K562 (cell line): ENCODE measurements around the gene ADARB2. TPM values are rescaled to one million over a fixed set of nuclear protein-coding genes. Genes with fewer than 3 reads are reported as not detected.

Experiments used
- ATAC-seq: fragments of 200-7000 bp; cut with Tn5 transposase; 3 replicates; pipeline ENCODE4 v1.9.1; 2020; ENCODE audit warnings: moderate library complexity
- BruUV-seq: library from RNA; stranded (reverse); fragments of 400-500 nt; replicated peaks from 2 replicates; lab custom pipeline; 2021; lab: Mats Ljungman, UMichigan
- CTCF ChIA-PET: fragments of 300-600 bp; formaldehyde crosslinking; extraction: SDS; loops from one replicate; lab custom pipeline; 2021; ENCODE audit warnings: low intra/inter-chr PET ratio; lab: Yijun Ruan, JAX
- POLR2A ChIA-PET: fragments of 300-600, 350-650 bp; sonication (Branson Sonifier 250); formaldehyde crosslinking; extraction: SDS; loops from one replicate; lab custom pipeline; 2021; ENCODE audit warnings: antibody characterized with exemption, inconsistent platforms; lab: Yijun Ruan, JAX
- DNase-seq, 4 experiments: peaks; one replicate each; pipeline versions ENCODE4 v3.0.0 to v3.0.0-alpha.2; 2011 to 2018; ENCODE audit warnings: low spot score in 3 of 4, mixed read lengths in 3 of 4; ENCODE audit errors: extremely low read depth in 1 of 4
- FAIRE-seq: peaks from 2 replicates; lab custom pipeline; 2011; peaks lifted over from hg19 to GRCh38; lab: Jason Lieb, UNC
- H2AFZ ChIP-seq: 2 replicates; pipeline ENCODE4 v1.6.0; 2011; ENCODE audit warnings: low read depth, low read length, control low read depth, inconsistent platforms
- H3K27ac ChIP-seq: fragments of 200-600 bp; 3 replicates; pipeline ENCODE4 v1.8.0; 2011; ENCODE audit warnings: low read depth, mild to moderate bottlenecking, control low read depth, inconsistent platforms, low read length, moderate library complexity, mixed read lengths; ENCODE audit errors: extremely low read depth
- H3K27me3 ChIP-seq, 2 experiments: fragments of 300-600 bp in 1 of 2; 2 replicates in 1 of 2; 3 replicates in 1 of 2; pipeline versions ENCODE4 v1.6.0 to v1.8.0; 2011; ENCODE audit warnings: inconsistent platforms in 2 of 2, low read length in 2 of 2, mild to moderate bottlenecking in 1 of 2, mixed read lengths in 1 of 2, moderate library complexity in 1 of 2; ENCODE audit not compliant: control insufficient read depth in 2 of 2, insufficient read depth in 2 of 2
- H3K36me3 ChIP-seq: fragments of 300-600 bp; 3 replicates; pipeline ENCODE4 v1.8.0; 2011; ENCODE audit warnings: mild to moderate bottlenecking, low read length, inconsistent platforms; ENCODE audit not compliant: control insufficient read depth, insufficient read depth
- H3K4me1 ChIP-seq, 2 experiments: fragments of 200-600 bp in 1 of 2; replicated peaks in 1 of 2; 2 replicates in 1 of 2; 3 replicates in 1 of 2; pipeline versions ENCODE4 v1.5.1 to v1.8.0; 2011; ENCODE audit warnings: inconsistent platforms in 2 of 2, low read length in 2 of 2, mild to moderate bottlenecking in 1 of 2, mixed read lengths in 1 of 2, moderate library complexity in 1 of 2; ENCODE audit not compliant: control insufficient read depth in 2 of 2, insufficient read depth in 2 of 2
- H3K4me2 ChIP-seq: 2 replicates; pipeline ENCODE4 v1.6.1; 2011; ENCODE audit warnings: low read length, control low read depth, inconsistent platforms, mixed read lengths; ENCODE audit not compliant: insufficient read depth
- H3K4me3 ChIP-seq: fragments of 200-600 bp; sonication (generic), shearing (Covaris generic); 2 replicates; pipeline ENCODE4 v1.5.1; 2016; ENCODE audit warnings: control low read depth, inconsistent platforms
- H3K79me2 ChIP-seq: fragments of 200-600 bp; 3 replicates; pipeline ENCODE4 v1.8.0; 2011; ENCODE audit warnings: low read length, inconsistent platforms; ENCODE audit not compliant: control insufficient read depth, insufficient read depth
- H3K9ac ChIP-seq, 2 experiments: 2 replicates each; pipeline versions ENCODE4 v1.6.0 to v1.6.1; 2011; ENCODE audit warnings: low read depth in 2 of 2, low read length in 2 of 2, control low read depth in 1 of 2, inconsistent platforms in 1 of 2, mild to moderate bottlenecking in 1 of 2, mixed read lengths in 1 of 2; ENCODE audit not compliant: insufficient read depth in 1 of 2
- H3K9me1 ChIP-seq: one replicate; pipeline ENCODE4 v1.6.0; 2011; ENCODE audit warnings: inconsistent platforms, mild to moderate bottlenecking, low read length, moderate library complexity; ENCODE audit not compliant: control insufficient read depth, insufficient read depth
- H3K9me3 ChIP-seq: replicated peaks from 2 replicates; pipeline ENCODE4 v1.5.1; 2011; ENCODE audit warnings: low read depth, low read length, inconsistent platforms; ENCODE audit not compliant: control insufficient read depth, insufficient read depth
- H4K20me1 ChIP-seq: replicated peaks from 2 replicates; pipeline ENCODE4 v1.6.1; 2011; ENCODE audit warnings: low read length, inconsistent platforms, mixed read lengths; ENCODE audit not compliant: control insufficient read depth, insufficient read depth
- ATF2 ChIP-seq: sonication (generic); formaldehyde crosslinking; IDR thresholded peaks from 2 replicates; pipeline ENCODE4 v1.8.1; 2022; ENCODE audit warnings: missing genetic modification reagents
- CBX3 ChIP-seq, 2 experiments: IDR thresholded peaks; 1 replicate in 1 of 2; 2 replicates in 1 of 2; pipeline ENCODE4 v1.6.1; 2012; ENCODE audit warnings: inconsistent platforms in 2 of 2, low read length in 2 of 2, borderline replicate concordance in 1 of 2, control low read depth in 1 of 2
- ID3 ChIP-seq, 2 experiments: fragments of 250-450 bp in 1 of 2; fragments of 450-650 bp in 1 of 2; sonication (Bioruptor Pico) in 1 of 2; IDR thresholded peaks; 2 replicates each; pipeline versions ENCODE4 v1.6.1 to v1.8.0; 2016 to 2021; ENCODE audit warnings: mild to moderate bottlenecking in 2 of 2, moderate library complexity in 2 of 2, missing compliant biosample characterization in 1 of 2, missing genetic modification characterization in 1 of 2
- IFI16 ChIP-seq: fragments of 250-450 bp; sonication (Bioruptor Pico); IDR thresholded peaks from 2 replicates; pipeline ENCODE4 v2.1.2; 2022; ENCODE audit warnings: mild to moderate bottlenecking, inconsistent platforms
- STAT5B ChIP-seq: fragments of 250-450 bp; sonication (Bioruptor Pico); IDR thresholded peaks from 2 replicates; pipeline ENCODE4 v1.8.0; 2021; ENCODE audit warnings: mild to moderate bottlenecking, inconsistent platforms
- ZNF174 ChIP-seq: fragments of 250-450 bp; sonication (Bioruptor Pico); IDR thresholded peaks from 2 replicates; pipeline ENCODE4 v1.4.0; 2020; ENCODE audit warnings: mild to moderate bottlenecking
- ZNF224 ChIP-seq: sonication (generic); formaldehyde crosslinking; IDR thresholded peaks from 2 replicates; pipeline ENCODE4 v1.8.0; 2022; ENCODE audit warnings: mild to moderate bottlenecking, missing genetic modification reagents
- ZNF324 ChIP-seq: fragments of 250-450 bp; sonication (Bioruptor Pico); IDR thresholded peaks from 2 replicates; pipeline ENCODE4 v1.4.0; 2020; ENCODE audit warnings: mild to moderate bottlenecking
- ZNF384 ChIP-seq: IDR thresholded peaks from 2 replicates; pipeline ENCODE4 v1.6.1; 2012; ENCODE audit warnings: low read depth, low read length, improper control_type of control experiment
- ZNF444 ChIP-seq: fragments of 250-450 bp; sonication (Bioruptor Pico); IDR thresholded peaks from 2 replicates; pipeline ENCODE4 v1.4.0; 2020; ENCODE audit warnings: mild to moderate bottlenecking, moderate library complexity
- ZNF512 ChIP-seq: IDR thresholded peaks from 2 replicates; pipeline ENCODE4 v1.6.1; 2016; ENCODE audit warnings: missing genetic modification characterization, missing compliant biosample characterization
- ZNF668 ChIP-seq: fragments of 250-450 bp; sonication (Bioruptor Pico); IDR thresholded peaks from 2 replicates; pipeline ENCODE4 v1.8.0; 2022; ENCODE audit warnings: mild to moderate bottlenecking, inconsistent platforms
- WGBS: fragments of 100-300 bp; shearing (Covaris generic); methylation state at CpG from one replicate; pipeline ENCODE4 v1.1.6; 2016; ENCODE audit warnings: low coverage, mixed read lengths; ENCODE audit not compliant: insufficient coverage; ENCODE audit errors: missing lambda C conversion rate; 5-methylcytosine and 5-hydroxymethylcytosine counted together
- in situ Hi-C: fragments of 300-500 bp; cut with MboI; formaldehyde crosslinking; loops from 4 replicates; pipeline ENCODE4 v1.15.0; 2018; ENCODE audit warnings: inconsistent platforms, mixed read lengths
- intact Hi-C: fragments of 100-400 bp; cut with micrococcal nuclease; formaldehyde crosslinking; loops from 2 replicates; pipeline ENCODE4 v1.14.2; 2022
- polyA plus RNA-seq, 8 experiments: library from polyadenylated mRNA; depleted of rRNA in 4 of 8; stranded (reverse) in 5 of 8; unstranded in 3 of 8; fragments of >200 nt; fragmentation: Nextera tagmentation in 2 of 8; fragmentation: Illumina TruSeq in 1 of 8; extraction: Ambion mirVana in 2 of 8; extraction: Trizol in 1 of 8; gene quantifications; 2 replicates each; pipeline versions ENCODE4 v1.2.1 to v1.2.3, GENCODE V29; 2011 to 2014; ENCODE audit warnings: inconsistent platforms in 1 of 8, missing spikeins in 1 of 8
- total RNA-seq, 7 experiments: library from RNA; depleted of rRNA in 6 of 7; stranded (reverse); fragments of >200 nt in 6 of 7; fragmentation: Illumina TruSeq in 2 of 7; extraction: Trizol in 2 of 7; gene quantifications; 2 replicates each; pipeline versions ENCODE4 v1.2.1 to v1.2.3, GENCODE V29; 2011 to 2021; ENCODE audit warnings: low replicate concordance in 1 of 7

Gene ADARB2
- total and polyA plus RNA-seq, 9 of the 15 experiments (the other 6 are each of a cell fraction or from before 2014, with no cell fraction given) = not detected

DNA sequence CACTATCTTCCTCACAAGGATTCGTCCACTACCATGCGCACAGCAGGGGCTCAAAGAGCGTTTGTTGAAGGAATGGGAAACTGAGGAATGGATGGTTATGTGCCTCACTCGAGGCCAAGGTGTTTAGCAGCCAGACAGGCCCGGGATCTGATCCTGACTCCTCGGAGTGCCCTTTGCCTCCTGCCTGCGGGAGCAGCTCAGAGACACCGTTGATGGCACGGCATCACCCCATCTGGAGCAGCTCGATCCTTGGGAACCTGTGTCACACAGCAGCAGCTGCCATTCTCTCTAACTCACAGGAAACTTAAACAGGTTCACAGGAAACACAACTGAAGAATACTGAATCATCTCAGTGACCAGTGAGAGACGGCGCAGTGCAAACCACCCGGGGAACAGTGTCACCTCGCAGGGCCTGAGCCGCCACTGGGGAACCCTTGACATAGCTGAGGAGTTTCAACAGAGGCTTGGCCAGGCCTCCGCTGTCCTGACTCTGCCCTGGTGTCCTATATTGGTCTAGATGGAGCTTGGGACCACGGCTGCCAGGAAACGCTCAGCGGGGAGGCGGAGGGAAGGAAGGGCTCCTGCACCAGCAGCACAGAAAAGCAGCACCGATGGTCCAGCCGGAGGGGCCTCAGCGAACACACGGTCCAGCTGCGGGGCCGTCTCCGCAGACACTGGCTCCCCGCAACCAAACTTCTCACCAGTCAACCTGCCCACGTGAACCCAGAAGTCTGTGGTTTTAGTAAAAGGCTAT is 169.4 kb downstream of the ADARB2 start:
- H3K9me3 ChIP-seq = no peaks in the 10 kb centered on the region

More for the DNA sequence above, 169.4 kb downstream of the ADARB2 start:
- H3K36me3 ChIP-seq = no peaks in the 10 kb centered on the region
- no peak overlapping the region for H3K4me3 ChIP-seq
- no peaks in the 10 kb centered on the region for H3K9me1 ChIP-seq
- intact Hi-C loops (no loop called here), in situ Hi-C loops (no loop called here)
- no peak overlapping the region for H2AFZ ChIP-seq
- H3K9ac ChIP-seq = no peak overlapping the region
- no peak for FAIRE-seq
- no peak overlapping the region for H3K4me2 ChIP-seq
- H3K27ac ChIP-seq = no peak overlapping the region
- H3K27me3 ChIP-seq = peaks cover 2 to 22% of the 10 kb centered on the region in 2 experiments; a peak in 3 of 5 replicates
- ChIA-PET POLR2A (no interaction called here), CTCF (no interaction called here)
- BruUV-seq = no TSS peak
- ATAC-seq = no peak
- no peaks in the 10 kb centered on the region for H4K20me1 ChIP-seq
- TF ChIP-seq ZNF668 (CRISPR knock-in tag) = no peak
- no peak for TF ChIP-seq ZNF444 (CRISPR knock-in tag)
- TF ChIP-seq ATF2 (CRISPR knock-in tag) = no peak
- TF ChIP-seq ZNF324 (CRISPR knock-in tag) = no peak
- no peak for TF ChIP-seq ZNF512 (tag)
- TF ChIP-seq IFI16 (CRISPR knock-in tag) = no peak
- TF ChIP-seq ZNF224 (CRISPR knock-in tag) = no peak
- TF ChIP-seq ID3 (CRISPR knock-in tag; IDR thresholded peaks at IDR 0.05) = no peak
- TF ChIP-seq ID3 (tag; IDR thresholded peaks at IDR 0.05) = no peak
- TF ChIP-seq ZNF384 = no peak
- TF ChIP-seq ZNF174 (CRISPR knock-in tag) = no peak
- no peak for TF ChIP-seq CBX3 (IDR thresholded peaks at IDR 0.05; ENCODE audit: borderline replicate concordance in 1 of 2, low read length in 2 of 2)
- TF ChIP-seq STAT5B (CRISPR knock-in tag) = no peak
- no peaks in the 10 kb centered on the region for H3K79me2 ChIP-seq
- DNase-seq = no peak
- no peaks in the 10 kb centered on the region for H3K4me1 ChIP-seq
- 1% methylated on average over 29 of the region's 29 CpGs for WGBS
